GM10847 (cell line): ENCODE results near the gene KCNMA1.

ENCODE experiments used
- POLR2A ChIP-seq: IDR thresholded peaks from 2 replicates; pipeline ENCODE4 v1.6.1; 2011; ENCODE audit not compliant: insufficient read length; ENCODE audit errors: extremely low read depth

KCNMA1 gene

GRCh38 chr10:77007834-77008233 is 629.8 kb downstream of the KCNMA1 start:
- no peak for TF ChIP-seq POLR2A

- TF ChIP-seq POLR2A, result no peak
Observed at GRCh38 chr10:77006836-77007511, 630.6 kb downstream of the KCNMA1 start.

DNA sequence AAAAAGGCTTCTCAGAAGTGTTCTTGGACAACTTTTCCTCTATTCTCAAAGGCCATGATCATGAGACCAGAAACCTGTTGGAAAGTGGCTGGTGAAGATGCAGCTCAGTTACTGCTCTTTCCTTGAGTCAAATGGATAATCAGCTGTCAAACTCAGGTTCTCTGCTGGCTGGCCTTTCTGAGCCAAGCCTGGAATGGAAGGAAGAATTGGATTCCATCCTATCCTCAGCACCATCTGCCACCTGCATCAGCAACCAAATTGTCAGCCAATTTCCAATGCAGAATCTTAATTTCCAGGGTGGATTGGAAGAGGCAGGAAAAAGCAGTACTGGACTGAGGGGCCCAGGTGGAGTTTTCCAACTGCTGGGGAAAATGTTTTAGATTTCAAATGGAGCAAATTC is 631.7 kb downstream of the KCNMA1 start:
- no peak for TF ChIP-seq POLR2A

- no peak for TF ChIP-seq POLR2A
Observed at GRCh38 chr10:77004917-77005564, 632.6 kb downstream of the KCNMA1 start.

- no peak for TF ChIP-seq POLR2A
Observed at GRCh38 chr10:77002872-77003271, 634.7 kb downstream of the KCNMA1 start.

DNA sequence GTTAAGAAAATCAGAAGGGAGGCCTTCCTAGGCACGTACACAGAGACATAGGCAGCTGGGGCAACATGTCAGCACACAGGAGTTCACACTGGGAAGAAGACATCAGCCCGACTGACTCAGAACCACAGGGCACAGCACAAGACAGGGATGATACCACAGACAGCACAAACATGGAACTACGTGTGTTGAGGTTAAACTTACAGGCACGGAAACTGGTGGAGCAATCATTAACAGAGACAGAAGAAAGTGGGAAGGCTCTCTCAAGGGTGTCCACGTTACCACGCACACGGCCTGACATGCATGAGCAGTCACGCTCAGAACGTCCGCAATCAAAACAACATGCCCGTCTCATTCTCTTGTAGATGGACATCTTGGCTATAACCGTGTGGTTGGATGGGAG is 636.4 kb downstream of the KCNMA1 start:
- TF ChIP-seq POLR2A, result no peak

DNA sequence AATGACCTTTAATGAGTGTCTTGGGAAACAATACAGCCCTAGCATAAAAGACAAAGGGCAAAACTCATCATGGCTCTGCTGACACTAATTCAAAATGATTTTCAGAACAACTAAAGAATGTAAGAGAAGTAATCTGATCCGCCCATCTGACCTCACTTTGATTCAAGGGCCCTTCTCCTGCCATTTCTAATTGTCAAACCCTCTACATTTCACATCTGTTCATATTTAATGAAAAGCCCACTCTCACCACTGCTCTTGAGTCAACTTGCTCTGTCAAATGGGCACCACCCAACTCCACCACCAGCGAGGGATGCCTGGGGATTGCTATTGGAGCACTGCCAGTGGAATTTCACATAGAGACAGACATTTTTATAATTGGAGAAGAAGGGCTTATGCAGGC is 639.2 kb downstream of the KCNMA1 start:
- TF ChIP-seq POLR2A, result no peak

GRCh38 chr10:76997631-76998030 is 640.0 kb downstream of the KCNMA1 start:
- no peak for TF ChIP-seq POLR2A

- no peak for TF ChIP-seq POLR2A
Observed at GRCh38 chr10:76995023-76995422, 642.6 kb downstream of the KCNMA1 start.

GRCh38 chr10:76993213-76993612 is 644.4 kb downstream of the KCNMA1 start:
- TF ChIP-seq POLR2A, result no peak

DNA sequence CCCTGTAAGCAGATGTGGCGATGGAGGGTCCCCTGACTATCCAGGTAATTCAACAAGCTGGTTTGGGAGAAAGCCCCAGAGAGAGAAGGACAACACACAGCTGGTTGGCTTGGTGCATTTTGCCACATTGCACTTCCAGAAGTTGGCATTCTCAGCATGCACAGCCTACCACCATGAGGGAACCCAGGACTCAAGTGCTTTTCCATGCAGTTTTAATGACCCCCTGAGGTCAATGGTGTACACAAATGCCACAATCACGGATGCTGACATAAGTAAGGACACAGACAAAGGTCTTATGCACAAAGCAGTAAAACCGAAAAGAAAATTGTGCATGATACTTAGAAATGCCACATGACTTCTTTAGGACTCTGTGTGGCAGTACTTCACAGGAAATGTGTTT is 645.1 kb downstream of the KCNMA1 start:
- no peak for TF ChIP-seq POLR2A

DNA sequence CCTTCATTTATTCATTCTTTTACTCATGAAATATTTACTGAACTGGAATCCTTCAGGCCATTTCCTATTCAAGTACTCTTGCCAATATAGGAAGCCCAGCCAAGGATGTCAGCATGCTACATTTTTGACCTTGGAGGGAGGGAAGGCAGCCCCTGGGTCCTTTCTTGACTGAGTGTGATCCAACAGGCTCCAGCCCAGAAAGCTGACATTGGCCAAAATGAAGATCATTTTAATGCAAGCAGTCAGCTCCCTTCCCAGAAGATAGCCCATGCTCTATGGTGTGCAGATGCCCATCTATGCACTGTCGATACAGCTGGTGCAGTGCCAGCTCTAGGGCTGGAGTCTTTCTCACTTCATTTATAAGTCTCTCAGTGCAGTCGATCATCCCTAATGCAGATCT is 646.0 kb downstream of the KCNMA1 start:
- no peak for TF ChIP-seq POLR2A

DNA sequence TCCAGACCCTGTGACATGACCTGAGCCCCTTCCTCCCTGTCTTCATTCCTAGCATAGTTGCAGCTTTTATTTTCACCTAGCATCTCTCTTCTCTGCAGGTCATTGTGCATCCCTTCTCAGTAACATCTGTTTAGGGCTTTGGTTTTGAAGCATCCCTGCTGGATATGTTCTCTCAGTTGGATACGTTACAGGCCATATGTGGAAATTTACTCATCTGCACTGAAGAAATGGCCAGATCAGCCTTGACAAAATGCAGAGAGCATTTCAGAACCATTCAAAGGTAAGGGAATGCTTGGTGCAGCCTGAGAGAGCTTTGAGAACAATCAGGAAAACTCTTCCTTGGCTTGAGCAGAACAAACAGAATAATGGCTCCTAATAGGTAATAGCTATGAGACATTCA is 647.0 kb downstream of the KCNMA1 start:
- no peak for TF ChIP-seq POLR2A

GRCh38 chr10:76984559-76985443 is 652.8 kb downstream of the KCNMA1 start:
- no peak for TF ChIP-seq POLR2A

GRCh38 chr10:76983624-76984023 is 654.0 kb downstream of the KCNMA1 start:
- no peak for TF ChIP-seq POLR2A

DNA sequence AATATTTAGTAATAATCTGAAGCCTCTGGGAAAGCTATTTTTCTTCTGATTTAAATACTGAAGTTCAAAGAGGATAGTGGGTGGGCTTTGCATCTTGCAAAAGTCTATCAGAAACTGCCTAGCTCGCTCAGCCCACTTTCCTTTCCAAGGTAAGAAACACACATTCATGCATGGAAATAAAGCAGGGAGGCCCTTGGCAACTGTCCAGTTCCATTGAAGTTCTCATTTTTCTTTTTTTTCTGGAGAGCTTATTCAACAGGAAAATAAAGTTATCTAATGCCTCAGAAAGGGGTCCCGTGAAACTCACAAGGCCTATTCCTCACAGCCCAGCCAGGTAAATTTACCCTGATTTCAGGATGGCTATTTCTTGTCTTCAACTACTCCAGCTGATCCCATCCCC is 654.9 kb downstream of the KCNMA1 start:
- TF ChIP-seq POLR2A, result no peak

DNA sequence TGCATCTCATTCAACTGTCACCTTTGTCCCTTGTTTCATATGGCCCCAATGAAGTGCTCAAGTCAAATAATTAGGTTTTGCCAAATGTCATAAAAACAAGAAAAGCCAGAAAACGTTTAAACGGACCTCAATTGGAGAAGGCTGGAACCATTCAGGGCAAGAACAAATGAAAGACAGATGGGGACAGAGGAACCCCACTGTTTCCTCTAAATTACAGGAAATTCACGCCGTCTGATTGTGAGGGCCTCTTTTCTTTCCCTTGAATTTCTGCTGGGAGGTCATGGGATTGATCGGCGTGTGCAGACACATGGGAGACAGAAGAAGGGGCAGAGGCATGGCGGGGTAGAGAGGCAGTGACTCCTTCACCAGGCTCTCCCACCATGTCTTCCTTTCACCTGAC is 656.4 kb downstream of the KCNMA1 start:
- no peak for TF ChIP-seq POLR2A

DNA sequence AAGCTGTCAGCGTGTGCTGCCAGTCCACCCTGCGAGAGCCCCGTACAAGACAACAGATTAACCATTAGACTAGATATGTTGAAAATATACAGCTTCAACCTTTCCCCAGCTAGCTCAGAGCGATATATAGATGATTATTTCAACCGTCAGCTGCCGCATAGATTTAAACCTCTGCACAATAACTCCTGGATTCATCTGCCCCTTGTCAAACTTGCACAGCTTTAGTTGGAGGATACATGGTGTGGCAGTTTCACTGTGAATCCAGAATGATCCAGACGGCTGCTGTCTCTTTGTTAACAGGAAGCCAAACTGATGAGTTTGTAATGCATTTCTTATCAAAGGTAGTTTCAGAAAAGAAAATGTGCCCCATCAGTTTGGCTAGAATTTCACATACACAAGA is 659.7 kb downstream of the KCNMA1 start:
- TF ChIP-seq POLR2A, result no peak
